Measurements from ENCODE around the gene COX6B2.

DNA sequence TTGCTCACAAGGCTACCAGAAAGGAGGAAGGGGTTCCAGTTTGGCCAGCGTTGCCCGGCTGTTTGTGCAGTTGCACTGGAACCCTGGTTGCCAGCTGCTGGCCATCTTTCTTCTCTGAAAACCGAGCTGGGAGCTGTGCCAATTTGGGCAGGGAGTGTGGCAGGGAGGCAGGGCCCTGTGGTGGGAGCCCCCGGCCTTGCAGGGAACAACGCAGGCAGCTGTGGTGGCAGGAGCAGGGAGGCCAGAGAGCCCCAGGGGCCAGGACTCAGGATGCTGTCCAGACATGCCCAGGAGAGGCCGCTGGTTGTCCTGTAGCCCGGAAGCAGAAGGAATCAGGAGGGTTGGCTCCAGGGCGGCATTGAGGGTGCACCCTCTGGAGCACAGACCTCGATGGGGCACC, 10.1 kb downstream of the COX6B2 start:
- TF ChIP-seq, protein P1, sequence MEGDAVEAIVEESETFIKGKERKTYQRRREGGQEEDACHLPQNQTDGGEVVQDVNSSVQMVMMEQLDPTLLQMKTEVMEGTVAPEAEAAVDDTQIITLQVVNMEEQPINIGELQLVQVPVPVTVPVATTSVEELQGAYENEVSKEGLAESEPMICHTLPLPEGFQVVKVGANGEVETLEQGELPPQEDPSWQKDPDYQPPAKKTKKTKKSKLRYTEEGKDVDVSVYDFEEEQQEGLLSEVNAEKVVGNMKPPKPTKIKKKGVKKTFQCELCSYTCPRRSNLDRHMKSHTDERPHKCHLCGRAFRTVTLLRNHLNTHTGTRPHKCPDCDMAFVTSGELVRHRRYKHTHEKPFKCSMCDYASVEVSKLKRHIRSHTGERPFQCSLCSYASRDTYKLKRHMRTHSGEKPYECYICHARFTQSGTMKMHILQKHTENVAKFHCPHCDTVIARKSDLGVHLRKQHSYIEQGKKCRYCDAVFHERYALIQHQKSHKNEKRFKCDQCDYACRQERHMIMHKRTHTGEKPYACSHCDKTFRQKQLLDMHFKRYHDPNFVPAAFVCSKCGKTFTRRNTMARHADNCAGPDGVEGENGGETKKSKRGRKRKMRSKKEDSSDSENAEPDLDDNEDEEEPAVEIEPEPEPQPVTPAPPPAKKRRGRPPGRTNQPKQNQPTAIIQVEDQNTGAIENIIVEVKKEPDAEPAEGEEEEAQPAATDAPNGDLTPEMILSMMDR (conservative IDR thresholded peaks at IDR 0.05; ENCODE audit: low read depth, low read length), result no peak
- no peak for TF ChIP-seq EZH2 (IDR thresholded peaks at IDR 0.05; ENCODE audit: low read length, unreplicated experiment)

All from PC-3 (cell line).